Activated CD4-positive, alpha-beta T cell treated with anti-CD3 and anti-CD28 coated beads for 4 hours (primary cell): ENCODE data around the gene HHLA2.
"Not testable (repeated sequence)": the region's sequence is repeated elsewhere in the genome, so short reads cannot be mapped to it uniquely, and the experiment has no call there.

Source experiments
- DNase-seq, 2 donors: peaks; one replicate each; pipeline ENCODE4 v3.0.0-alpha.2; 2020

HHLA2 gene

DNA sequence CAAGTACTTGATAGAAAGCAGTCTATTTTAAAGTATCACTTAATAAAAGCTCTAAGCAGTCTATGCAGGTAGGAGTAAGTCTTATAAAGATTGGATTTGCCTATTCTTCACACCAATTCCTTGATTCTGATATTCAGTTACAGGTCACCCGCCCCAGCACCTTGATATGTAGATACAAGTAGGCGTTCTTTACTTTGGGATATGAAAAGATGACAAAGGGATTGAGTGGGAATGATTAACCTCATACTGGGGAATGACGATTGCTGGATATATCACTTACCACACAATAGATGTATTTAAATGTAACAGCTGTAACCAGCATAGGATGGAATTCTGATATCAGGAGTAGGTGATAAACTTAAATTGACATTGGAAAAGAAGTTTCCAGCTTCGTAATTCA is 47.1 kb downstream of the HHLA2 start:
- no peak for DNase-seq

DNA sequence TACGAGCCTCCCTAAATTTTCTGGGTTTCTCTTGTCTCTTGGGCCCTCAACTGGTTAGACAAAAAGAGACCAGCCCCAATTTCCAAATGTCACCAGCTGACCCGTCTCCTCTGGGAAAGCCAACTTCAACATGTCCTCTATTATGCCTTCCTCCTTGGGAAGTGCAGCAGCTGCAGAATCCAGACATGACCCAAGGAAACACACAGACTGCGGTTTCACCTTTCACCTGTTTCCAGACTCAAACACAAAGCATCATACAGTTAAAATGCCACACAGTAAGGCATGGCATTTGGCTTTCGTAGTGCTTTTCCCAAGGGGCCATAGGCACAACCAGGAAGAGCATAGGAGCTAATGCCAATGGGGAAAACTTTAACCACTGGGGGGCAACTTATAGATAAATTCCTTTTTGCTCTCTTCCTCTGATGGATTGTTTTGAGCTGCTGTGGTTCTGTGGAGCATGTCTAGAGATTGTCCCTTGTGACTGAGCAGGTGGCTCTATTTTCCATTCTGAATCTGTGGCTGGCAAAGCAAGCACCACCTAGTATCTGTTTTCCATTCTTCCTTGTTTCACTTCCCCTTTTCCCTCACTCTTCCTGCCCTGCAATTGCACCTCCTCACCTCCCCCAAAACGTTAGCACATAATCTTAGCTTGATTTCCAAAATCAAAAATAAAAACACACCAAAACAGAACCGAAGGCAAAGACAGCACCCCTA is 49.3 kb downstream of the HHLA2 start:
- no peak for DNase-seq

DNA sequence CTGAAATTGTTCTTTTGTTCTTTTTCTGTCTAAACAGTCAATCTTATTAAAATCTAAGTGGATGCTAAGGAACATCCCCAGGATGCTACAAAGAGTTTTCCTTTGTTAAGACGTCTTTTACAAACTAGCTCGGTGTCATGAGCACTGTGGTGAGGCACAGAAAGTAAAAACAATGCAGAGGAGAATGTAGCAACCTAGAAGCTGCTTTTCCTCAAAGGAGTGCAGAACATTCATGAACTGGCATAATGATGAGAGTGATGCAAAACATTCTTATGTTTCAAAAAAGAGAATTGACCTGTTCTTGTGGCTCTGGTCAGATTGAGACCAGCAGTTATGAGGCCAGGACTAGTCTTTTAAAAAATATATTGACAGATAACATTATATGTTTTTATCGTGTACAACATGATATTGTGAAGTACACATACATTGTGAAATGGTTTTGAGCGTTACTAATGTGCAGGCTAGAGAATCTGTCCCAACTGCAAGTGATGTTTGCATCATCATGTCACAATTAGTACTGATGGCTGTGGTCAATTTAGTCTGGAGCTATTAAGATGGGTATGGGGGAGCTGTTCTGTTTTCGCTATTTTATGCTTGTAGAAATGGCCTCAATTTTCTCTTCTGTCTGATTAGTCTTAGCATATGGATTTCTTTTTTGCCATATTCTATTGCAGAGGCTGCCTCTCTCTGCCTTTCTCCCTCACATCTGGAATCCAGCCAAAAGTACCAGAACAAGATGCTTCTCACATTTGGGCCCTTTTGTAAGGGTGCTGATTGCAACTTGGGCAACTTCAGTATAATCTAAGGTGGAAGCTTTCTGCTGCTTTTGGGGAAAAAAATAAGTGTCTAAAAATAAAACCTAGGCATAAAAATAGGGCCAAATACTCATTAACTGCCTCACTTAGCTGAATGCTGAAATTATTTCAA is 50.2 kb downstream of the HHLA2 start:
- DNase-seq: no peak

DNA sequence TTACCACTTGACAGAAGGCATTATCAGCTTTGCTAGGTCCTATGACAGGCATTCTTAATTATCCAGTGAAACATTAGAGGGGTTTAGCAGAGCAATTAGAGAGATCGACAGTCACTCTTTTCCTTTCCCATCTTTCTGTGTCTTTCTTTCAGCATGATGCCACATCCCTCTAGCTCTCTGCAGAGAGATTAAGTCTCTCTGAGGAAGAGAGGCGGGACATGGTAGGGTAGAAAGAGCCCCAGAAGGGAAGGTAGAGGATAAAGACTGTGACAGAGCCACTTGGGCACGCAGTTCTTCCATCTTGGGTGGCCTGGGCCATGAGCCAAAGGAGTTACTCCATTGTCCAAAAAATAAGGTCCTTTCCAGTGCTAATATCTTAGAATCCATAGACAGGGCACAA is 55.8 kb downstream of the HHLA2 start:
- DNase-seq: no peak

DNA sequence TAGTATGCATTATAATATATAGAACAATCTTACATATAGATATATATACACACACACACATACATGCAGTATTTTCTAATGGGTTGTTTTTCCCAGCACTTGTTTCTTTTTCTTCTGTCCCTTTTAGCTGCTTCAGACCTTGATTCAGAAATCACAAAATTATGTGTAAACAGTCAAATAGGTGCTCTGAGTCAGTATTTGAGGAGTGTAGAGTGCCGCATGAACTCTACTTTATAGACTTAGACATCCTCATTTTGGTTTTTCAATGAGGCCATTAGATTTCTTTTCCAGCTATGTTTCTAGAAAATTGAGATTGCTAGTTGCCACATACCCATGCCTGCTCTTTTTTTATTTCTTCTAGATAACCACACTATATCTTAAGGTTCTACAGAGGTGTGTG is 58.2 kb downstream of the HHLA2 start:
- no peak for DNase-seq

DNA sequence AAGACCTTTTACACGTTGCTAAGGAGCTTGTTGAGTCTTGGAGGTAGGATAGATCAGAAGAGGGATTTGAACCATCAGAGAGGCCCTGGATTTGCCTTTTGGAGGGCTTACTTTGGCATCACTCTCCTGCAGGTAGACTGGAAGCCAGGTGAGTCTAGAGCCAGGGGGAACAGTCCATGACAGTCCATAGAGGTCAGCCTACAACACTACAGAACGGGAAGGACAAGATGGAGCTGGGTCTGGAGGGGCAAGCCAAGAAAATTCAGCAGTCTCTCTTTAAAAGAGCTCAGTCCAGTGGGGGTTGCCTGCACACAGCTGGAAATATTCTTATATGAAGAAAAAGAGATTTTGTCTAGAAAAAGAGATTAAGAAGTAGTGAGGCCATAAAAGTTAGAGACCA is 60.7 kb downstream of the HHLA2 start:
- no peak for DNase-seq

DNA sequence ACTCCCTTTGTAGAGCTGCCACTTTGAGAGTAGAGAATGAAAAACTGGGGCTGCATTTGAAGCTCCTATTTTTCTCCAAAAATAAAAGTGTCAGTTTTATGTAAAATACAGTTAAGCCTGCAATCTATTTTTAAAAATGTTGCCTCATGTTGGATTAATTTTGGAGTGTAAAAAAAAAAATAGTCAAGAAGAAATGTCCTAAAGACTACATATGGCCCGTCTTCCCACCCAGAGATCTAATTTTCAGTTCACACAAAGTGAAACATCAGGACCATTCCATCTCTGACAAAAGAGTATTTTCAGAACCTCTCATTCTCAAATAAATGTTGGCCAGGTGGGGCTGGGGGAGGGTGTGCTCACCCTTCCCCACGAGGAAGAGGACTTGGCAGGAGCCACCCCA is 62.7 kb downstream of the HHLA2 start:
- DNase-seq: no peak

DNA sequence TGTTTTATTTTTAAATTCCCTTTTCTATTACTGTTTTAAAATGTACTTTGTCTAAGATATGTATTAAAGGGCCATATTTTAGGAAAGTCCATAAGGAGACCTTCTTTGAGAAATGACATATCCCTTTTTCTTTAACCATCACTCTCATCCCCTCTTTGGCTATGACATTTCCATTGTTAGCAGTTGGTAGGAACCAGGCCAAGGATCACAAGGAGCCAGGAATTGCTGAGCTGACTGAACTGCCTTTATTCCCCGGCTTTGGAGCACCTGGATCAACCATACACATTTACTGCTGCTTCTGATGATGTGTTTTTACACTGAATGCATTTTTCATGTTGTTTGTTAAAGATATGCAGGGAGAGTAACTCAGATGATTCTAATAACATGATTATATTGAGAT is 79.7 kb downstream of the HHLA2 start:
- DNase-seq: no peak

DNA sequence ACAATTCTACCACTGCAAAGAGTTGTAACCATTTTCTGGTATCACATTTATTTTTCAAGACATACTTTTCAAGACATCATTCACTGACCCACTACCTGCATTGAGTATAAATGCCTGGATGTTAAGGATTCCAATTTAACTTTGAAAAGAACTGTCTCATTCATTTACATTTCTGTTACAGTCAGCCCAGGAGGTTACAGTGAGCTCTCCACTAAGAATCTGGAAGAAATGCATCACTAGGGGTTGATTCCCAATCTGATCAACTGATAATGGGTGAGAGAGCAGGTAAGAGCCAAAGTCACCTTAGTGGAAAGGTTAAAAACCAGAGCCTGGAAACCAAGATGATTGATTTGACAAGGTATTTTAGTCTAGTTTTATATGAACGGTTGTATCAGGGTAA is 81.0 kb downstream of the HHLA2 start:
- DNase-seq: no peak

DNA sequence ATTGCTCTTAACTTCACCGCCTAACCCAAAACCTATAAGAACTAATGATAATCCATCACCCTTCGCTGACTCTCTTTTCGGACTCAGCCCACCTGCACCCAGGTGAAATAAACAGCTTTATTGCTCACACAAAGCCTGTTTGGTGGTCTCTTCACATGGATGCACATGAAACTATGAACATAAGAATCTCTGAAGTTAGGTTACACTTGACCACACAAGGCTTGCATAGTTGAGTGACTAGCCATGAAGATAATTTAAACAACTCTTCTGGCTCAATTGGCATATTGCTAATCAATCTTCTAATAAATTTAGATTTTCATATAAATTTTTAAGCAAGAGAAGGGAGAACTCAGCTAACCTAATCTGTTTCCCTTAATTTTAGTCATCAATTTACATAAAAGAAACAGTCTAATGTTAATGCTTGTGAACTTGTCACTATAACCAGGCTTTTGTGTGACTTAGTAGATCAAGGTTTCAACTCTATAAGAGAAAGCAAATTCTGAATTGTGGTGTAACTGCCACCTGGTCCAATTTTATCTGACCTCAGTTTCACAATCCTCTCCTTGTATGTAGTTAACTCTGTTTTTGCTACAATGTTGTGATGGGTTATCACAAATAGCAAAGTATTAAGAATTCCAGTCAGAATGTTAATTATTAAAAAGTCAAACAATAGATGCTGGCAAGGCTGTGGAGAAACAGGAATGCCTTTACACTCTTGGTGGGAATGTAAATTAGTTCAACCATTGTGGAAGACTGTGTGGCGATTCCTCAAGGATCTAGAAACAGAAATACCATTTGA is 82.0 kb downstream of the HHLA2 start:
- no peak for DNase-seq

DNA sequence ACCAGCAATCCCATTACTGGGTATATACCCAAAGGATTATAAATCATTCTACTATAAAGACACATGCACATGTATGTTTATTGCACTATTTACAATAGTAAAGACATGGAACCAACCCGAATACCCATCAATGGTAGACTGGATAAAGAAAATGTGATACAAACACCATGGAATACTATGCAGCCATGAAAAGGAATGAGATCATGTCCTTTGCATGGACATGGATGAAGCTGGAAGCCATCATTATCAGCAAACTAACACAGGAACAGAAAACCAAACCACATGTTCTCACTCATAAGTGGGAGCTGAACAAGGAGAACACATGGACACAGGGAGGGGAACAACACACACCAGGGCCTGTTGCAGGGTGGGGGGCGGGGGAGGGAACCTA is 82.6 kb downstream of the HHLA2 start:
- not testable (repeated sequence) for DNase-seq

DNA sequence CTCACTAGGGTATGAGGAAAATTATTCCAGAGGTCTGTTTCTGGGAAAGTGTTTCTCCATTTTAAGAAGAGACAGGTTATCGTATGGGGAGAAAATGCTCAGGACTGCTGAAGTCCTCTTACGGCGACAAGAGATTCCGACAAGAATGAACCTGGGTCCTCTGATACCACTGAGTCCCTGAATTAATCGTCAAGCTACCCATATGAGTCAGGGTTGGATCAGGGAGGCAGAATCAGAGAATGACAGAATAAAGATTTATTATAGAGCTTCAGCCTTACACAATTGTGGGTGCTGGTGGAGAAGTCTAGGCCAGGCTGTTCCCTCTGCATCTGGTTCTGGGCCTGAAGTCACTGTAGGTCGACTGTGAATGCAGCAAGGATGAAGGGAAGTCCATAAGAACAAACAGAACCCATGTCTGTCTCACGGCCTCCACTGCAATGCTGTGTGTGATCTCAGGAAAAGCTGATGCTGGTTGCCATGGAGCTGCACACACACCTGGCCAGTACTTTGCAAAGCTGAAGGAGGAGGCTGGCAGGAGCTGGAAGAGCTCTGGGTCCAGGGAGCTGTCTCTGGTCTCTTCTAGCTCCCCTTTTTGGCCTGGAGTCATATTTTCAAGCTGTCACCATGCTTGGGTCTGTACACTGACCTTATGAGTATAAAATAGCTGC is 83.9 kb downstream of the HHLA2 start:
- no peak for DNase-seq

DNA sequence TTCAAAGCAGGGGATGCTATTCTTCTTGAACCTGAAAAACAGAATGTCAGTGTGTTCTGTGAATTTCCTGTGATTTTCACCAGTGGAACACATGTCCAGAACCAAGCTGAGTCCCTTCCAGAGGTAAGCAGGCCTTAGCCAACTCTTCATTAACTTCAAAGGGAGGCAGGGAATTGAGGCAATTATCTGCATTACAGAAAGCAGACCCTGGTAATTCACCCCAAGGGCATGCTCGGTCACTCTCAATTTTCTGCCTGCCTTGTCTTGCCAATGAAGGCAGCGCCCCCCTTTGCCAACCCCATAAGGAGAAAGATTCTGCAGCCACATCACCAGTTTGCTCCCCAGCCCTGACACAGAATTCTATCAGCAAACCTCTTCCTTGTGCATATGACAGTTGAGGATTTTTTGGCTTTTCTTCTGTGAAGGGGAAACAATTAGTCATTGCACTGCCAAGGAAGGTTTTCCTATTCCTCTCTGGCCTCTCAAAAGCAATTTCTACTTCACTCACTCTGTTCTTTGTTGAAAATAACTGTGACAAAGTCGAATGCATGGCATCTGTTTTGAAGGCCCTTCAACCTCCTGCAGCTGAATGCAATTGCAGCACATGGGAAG is 85.3 kb downstream of the HHLA2 start:
- DNase-seq: no peak

DNA sequence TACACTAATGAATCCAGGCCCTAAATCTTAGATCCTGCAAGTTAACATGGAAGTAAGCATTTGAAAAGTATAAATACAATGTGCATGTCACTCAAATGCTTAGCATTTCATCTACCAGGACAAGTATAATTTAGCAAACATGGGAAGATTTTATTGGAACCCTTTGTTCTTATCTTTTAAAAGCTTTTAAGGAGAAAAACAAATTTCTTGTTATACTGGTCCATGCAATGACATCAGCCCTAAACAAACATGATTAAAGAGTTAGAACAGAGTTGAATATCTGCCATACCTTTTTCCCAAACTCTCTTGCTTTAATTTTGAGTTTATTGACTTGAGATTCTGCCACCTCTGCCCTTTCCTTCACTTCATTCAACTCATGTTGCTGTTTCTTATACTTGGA is 87.0 kb downstream of the HHLA2 start:
- no peak for DNase-seq

DNA sequence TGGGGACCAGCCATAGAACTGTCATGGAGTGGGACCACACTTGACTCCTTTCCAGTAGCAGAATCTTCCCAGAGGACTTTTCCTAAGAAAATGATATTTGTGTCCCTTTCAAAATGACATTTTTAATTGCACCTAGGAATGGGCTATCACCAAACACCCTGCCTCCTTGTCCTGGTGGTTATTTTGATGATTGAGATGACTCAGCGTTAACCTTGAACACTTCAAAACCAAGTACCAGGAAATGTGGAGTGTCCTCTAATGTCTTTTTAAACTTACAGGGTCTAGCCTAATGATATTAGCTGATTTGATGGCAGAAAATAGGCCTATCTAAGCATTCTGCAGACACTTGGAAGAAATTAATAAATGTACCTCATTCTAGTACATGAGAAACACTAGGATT is 90.7 kb downstream of the HHLA2 start:
- DNase-seq: no peak

DNA sequence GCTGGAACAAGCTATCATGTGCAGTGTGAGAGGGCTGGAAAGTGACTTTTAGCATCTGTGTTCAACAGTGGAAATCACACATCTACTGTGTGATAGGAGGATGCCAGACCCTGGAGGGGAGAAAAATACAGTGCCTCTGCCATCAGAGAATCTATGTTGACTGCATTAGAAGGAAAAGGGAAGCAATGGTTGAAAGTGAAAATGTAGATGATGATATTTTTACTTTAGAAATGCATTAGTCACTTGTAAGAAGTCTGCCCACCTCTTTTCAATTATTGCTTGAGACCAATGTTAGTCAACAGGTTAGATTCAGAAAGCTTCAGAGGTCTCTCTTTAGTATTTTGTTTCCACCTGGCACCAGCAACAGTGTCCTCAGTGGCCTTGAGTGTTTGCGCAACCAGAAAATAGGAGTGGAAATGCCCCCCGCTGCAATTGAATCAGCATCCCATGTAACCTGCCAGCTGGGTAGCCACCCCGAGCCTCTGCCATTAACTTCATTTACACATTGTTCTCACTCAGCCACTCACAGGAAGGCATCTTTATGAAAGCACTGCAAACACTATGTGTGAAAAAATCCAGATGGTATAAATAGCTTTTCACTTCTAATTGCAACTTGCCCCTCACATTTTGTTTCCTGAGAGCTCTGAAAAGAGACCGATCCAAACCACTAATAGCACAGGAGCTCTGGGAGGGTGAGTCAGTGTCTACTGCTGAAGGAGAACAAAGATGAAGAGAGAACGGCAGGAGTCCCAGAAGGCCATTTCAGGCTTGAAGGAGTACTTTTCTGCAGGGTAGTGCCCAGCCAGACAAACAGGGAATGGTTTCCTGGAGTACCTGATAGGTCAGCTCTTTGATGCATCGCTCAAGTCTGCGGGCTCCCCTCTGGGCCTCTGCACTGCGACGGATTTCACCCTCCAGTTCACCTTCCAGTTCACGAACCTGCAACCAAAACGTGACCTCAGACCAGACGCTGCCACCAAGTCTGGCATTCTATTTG is 92.1 kb downstream of the HHLA2 start:
- no peak for DNase-seq

DNA sequence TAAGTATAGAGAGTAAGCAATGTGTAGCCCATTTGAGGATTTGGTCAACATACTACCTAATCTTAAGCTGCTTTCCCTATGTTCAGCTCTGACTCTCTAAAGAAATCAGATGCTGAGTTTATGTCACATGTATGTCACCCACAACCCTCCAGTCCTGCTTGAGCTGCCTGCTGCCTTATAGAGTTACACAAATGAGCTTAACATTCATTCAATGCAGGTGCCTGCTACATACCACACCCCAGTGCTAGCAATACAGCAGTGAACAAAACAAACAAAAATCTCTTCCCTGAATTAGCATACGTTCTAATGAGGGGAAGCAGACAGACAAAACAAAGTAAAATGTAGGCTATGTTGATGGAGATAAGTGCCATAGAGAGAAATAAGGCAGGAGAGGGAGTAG is 93.0 kb downstream of the HHLA2 start:
- DNase-seq: no peak

DNA sequence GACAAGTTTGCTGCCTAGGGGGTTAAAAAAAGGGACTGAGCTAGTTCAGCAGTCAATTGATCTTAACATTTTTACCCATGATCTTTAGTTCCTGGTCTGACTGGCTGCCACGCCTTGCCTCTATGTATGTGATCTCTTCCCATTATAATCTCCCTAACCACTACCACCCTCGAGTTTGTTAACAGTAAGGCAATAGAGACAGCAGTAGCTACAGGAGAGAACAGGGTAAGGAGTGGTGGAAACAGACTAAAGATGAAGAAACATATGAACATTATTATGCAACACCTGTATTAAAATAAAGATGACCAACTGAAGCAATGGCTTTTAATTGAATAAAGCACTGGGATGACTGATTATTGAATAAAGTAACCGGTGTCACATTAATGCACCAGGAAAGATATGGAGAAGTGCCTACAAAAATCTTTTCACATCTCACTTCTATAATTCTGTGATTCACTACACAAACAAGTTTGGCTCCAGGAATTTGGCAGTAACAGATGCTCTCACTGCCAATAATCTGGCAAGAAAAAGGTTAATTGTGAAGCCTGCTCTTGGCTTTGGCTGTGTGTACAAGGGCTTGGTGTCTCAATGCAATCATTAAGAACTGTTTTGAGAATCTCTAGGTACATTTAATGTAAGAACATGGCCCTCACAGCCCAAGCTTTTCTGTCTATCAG is 95.7 kb downstream of the HHLA2 start:
- DNase-seq: no peak

DNA sequence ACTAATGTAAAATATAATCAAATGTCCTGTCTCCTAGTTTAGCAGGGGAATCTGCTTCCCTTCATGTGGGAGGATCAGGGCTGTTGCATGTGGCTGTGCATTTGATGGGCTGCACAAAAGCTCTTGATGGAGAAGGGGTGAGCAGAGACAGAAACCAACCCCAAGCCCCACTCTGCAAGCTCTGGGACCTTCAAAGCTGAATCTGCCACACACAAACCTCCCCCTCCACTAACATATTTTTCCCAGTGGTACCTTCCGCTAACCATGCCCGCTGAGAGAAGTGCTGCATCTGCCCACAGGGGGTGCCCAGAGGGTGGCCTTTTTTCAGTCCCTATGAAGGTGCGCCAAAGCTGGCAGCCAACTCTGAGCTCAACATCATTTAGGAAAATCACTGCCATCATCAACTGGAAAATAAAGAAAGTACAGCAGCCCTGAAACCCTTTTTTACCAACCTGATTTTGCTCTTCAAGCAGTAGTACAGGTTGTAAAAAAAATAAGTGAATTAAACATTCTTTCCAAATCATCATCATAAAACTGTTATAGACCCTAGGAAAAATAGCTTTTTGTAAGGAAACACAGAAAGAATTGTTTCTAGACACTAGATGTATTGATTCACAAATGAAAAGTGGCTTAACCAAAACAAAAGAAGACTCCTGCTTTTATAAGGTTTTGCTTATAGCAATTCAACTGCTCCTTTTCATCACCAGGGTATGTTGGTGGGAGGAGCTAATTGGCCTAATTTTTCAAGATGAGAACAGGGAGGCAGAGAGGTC is 97.0 kb downstream of the HHLA2 start:
- no peak for DNase-seq

DNA sequence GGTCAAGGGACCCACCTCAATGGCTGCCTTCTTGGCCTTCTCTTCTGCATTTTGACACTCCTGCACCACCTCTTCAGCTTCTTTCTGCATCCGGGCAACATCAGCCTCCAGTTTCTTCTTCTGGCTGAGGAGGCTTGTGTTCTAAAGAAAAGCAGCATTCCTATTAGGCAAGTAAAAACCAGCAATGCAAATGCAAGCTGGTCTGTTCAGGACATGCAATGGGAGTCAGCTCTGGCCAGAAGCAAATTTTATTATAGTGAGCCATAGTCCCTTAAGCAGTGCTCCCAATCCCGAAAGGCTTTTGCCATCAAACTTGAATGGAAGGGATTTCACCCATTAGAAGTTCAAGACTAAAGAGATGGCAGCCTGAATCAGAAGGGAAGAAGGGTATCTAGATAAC is 97.7 kb downstream of the HHLA2 start:
- DNase-seq: no peak
